Breast epithelium (tissue), 3 donors: ENCODE results near the gene COLGALT1.
"Not testable (repeated sequence)": the region's sequence is repeated elsewhere in the genome, so short reads cannot be mapped to it uniquely, and the experiment has no call there.

ENCODE experiments used
- POLR2A ChIP-seq: fragments of 450-650 bp; IDR thresholded peaks from one replicate; pipeline ENCODE4 v1.6.1; 2016; ENCODE audit warnings: antibody characterized with exemption, mild to moderate bottlenecking, moderate library complexity
- TF ChIP-seq, protein P1 (sequence below), 3 donors: fragments of 450-650 bp; IDR thresholded peaks; one replicate each; pipeline ENCODE4 v1.5.1; 2016 to 2017; ENCODE audit warnings: antibody characterized with exemption in 3 of 3, mild to moderate bottlenecking in 3 of 3, moderate library complexity in 3 of 3

DNA sequence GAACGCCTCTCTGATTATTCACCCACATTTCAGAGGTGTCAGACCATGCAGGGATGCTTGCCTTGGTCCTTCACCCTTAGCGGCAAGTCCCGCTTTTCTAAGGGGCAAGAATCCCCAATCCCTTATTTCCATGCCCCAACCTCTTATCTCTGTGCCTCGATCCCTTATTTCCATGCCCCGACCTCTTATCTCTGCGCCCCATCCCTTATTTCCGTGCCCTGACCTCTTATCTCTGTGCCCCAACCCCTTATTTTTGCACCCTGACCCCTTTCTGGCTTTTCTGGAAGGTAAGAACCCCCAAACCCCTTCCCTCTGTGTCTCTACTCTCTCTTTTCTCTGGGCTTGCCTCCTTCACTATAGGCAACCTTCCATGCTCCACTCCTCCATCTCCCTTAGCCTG lies 38.8 kb downstream of the COLGALT1 start:
- TF ChIP-seq, protein P1, sequence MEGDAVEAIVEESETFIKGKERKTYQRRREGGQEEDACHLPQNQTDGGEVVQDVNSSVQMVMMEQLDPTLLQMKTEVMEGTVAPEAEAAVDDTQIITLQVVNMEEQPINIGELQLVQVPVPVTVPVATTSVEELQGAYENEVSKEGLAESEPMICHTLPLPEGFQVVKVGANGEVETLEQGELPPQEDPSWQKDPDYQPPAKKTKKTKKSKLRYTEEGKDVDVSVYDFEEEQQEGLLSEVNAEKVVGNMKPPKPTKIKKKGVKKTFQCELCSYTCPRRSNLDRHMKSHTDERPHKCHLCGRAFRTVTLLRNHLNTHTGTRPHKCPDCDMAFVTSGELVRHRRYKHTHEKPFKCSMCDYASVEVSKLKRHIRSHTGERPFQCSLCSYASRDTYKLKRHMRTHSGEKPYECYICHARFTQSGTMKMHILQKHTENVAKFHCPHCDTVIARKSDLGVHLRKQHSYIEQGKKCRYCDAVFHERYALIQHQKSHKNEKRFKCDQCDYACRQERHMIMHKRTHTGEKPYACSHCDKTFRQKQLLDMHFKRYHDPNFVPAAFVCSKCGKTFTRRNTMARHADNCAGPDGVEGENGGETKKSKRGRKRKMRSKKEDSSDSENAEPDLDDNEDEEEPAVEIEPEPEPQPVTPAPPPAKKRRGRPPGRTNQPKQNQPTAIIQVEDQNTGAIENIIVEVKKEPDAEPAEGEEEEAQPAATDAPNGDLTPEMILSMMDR (IDR thresholded peaks at IDR 0.05) = not testable (repeated sequence)
- TF ChIP-seq POLR2A = not testable (repeated sequence)
